AG04449 (cell line): Measurements from ENCODE around the gene SARNP.

ENCODE experiments used
- CTCF ChIA-PET: fragments of 350-600 bp; formaldehyde crosslinking; extraction: SDS; loops from one replicate; lab custom pipeline; 2021; ENCODE audit warnings: antibody characterized with exemption; lab: Yijun Ruan, JAX
- POLR2A ChIA-PET: fragments of 400-600, 350-600 bp; formaldehyde crosslinking; extraction: SDS; loops from one replicate; lab custom pipeline; 2020; ENCODE audit warnings: antibody characterized with exemption, inconsistent platforms; lab: Yijun Ruan, JAX
- DNase-seq: peaks from one replicate; pipeline ENCODE4 v3.0.0-alpha.2; 2010; ENCODE audit warnings: low read depth, low spot score
- H3K4me3 ChIP-seq: 2 replicates; pipeline ENCODE4 v1.5.1; 2011; ENCODE audit warnings: low read depth, mild to moderate bottlenecking, control low read depth, low read length
- CTCF ChIP-seq: IDR thresholded peaks from one replicate; pipeline ENCODE4 v1.5.1; 2011; ENCODE audit warnings: mild to moderate bottlenecking, moderate library complexity, low read length, control low read depth, inconsistent platforms; ENCODE audit not compliant: insufficient read depth; ENCODE audit errors: missing control alignments

The SARNP gene

GRCh38 chr12:55847033-55847432 lies 29.5 kb upstream of the SARNP start:
- H3K4me3 ChIP-seq, result no peak overlapping the region; the same call in 1 of the 2 replicates
- TF ChIP-seq CTCF, result no peak
- ChIA-PET POLR2A (interaction anchor here (0.6 to 2.3 kb wide), 10 partner anchors 8 to 118 kb away, joined by 3 to 31 read pairs (median 4); partner anchors contain the start of genes CD63, DNAJC14, ORMDL2 and SARNP), CTCF (interaction anchor here (1.5 to 1.9 kb wide), 4 partner anchors 16 to 85 kb away, joined by 4 to 15 read pairs (median 5); no protein-coding TSS in a partner anchor)
- peak; percentile 40 for DNase-seq

- DNase-seq, result no peak
- no peak for TF ChIP-seq CTCF
- ChIA-PET POLR2A (interaction anchor here (2.3 kb wide), 1 partner anchor 16 kb away, joined by 31 read pairs; the partner anchor contains the start of gene DNAJC14), CTCF (interaction anchor here (1.1 kb wide), 1 partner anchor 94 kb away, joined by 4 read pairs; no protein-coding TSS in a partner anchor)
- H3K4me3 ChIP-seq, result no peak overlapping the region
These were observed 28.4 kb upstream of the SARNP start for GRCh38 chr12:55845785-55846496.

- no peak for DNase-seq
- no peak for TF ChIP-seq CTCF
- H3K4me3 ChIP-seq, result no peak overlapping the region
- ChIA-PET CTCF (interaction anchor here (0.6 to 3.7 kb wide), 4 partner anchors 21 to 150 kb away, joined by 3 to 21 read pairs (median 4); no protein-coding TSS in a partner anchor), POLR2A (no interaction called here)
These were observed 27.8 kb upstream of the SARNP start for GRCh38 chr12:55845361-55845760.

GRCh38 chr12:55844961-55845360 lies 27.4 kb upstream of the SARNP start:
- CTCF ChIA-PET, result interaction anchor here (0.6 to 3.7 kb wide), 4 partner anchors 21 to 151 kb away, joined by 3 to 21 read pairs (median 4); no protein-coding TSS in a partner anchor
- TF ChIP-seq CTCF, result no peak
- POLR2A ChIA-PET, result no interaction called here

GRCh38 chr12:55843431-55843830 lies 25.9 kb upstream of the SARNP start:
- no peak for DNase-seq
- POLR2A ChIA-PET, result interaction anchor here (1.9 kb wide), 1 partner anchor 13 kb away, joined by 17 read pairs; the partner anchor contains the start of gene DNAJC14
- CTCF ChIA-PET, result interaction anchor here (1.4 to 3.7 kb wide), 6 partner anchors 83 to 99 kb away, joined by 3 to 21 read pairs (median 4); no protein-coding TSS in a partner anchor

More at GRCh38 chr12:55844961-55845360, 27.4 kb upstream of the SARNP start:
- no peak overlapping the region for H3K4me3 ChIP-seq
- DNase-seq, result no peak

More at GRCh38 chr12:55843431-55843830, 25.9 kb upstream of the SARNP start:
- no peak for TF ChIP-seq CTCF
- H3K4me3 ChIP-seq, result no peak overlapping the region
